ENCODE data around the gene TMEM236.

TMEM236 gene

GRCh38 chr10:17733620-17734019 lies 18.4 kb upstream of the TMEM236 start:
- TF ChIP-seq SIN3A (IDR thresholded peaks at IDR 0.05; ENCODE audit: borderline replicate concordance, insufficient read depth, low read length) (no peak), FOXP2 (optimal IDR thresholded peaks at IDR 0.05; ENCODE audit: borderline replicate concordance, extremely low read depth, extremely low read length, insufficient read depth) (no peak), TAF1 (IDR thresholded peaks at IDR 0.05; ENCODE audit: borderline replicate concordance, insufficient read depth, low read length) (no peak), POLR2AphosphoS5 (IDR thresholded peaks at IDR 0.05; ENCODE audit: low read depth, low read length) (no peak), REST (IDR thresholded peaks at IDR 0.05; ENCODE audit: insufficient read depth in 1 of 2, low read depth in 2 of 2, low read length in 2 of 2) (no peak)

GRCh38 chr10:17734432-17735080 lies 17.4 kb upstream of the TMEM236 start:
- TF ChIP-seq REST (IDR thresholded peaks at IDR 0.05; ENCODE audit: insufficient read depth in 1 of 2, low read depth in 2 of 2, low read length in 2 of 2), result no peak
- no peak for TF ChIP-seq SIN3A (IDR thresholded peaks at IDR 0.05; ENCODE audit: borderline replicate concordance, insufficient read depth, low read length)

- no peak for TF ChIP-seq SIN3A (IDR thresholded peaks at IDR 0.05; ENCODE audit: borderline replicate concordance, insufficient read depth, low read length)
- TF ChIP-seq FOXP2 (optimal IDR thresholded peaks at IDR 0.05; ENCODE audit: borderline replicate concordance, extremely low read depth, extremely low read length, insufficient read depth), result no peak
- TF ChIP-seq TAF1 (IDR thresholded peaks at IDR 0.05; ENCODE audit: borderline replicate concordance, insufficient read depth, low read length), result no peak
- no peak for TF ChIP-seq POLR2AphosphoS5 (IDR thresholded peaks at IDR 0.05; ENCODE audit: low read depth, low read length)
- no peak for TF ChIP-seq REST (IDR thresholded peaks at IDR 0.05; ENCODE audit: insufficient read depth in 1 of 2, low read depth in 2 of 2, low read length in 2 of 2)
Measured at GRCh38 chr10:17735166-17735941, 16.6 kb upstream of the TMEM236 start.

- TF ChIP-seq REST (IDR thresholded peaks at IDR 0.05; ENCODE audit: insufficient read depth in 1 of 2, low read depth in 2 of 2, low read length in 2 of 2) (no peak), TAF1 (IDR thresholded peaks at IDR 0.05; ENCODE audit: borderline replicate concordance, insufficient read depth, low read length) (no peak), SIN3A (IDR thresholded peaks at IDR 0.05; ENCODE audit: borderline replicate concordance, insufficient read depth, low read length) (no peak), FOXP2 (optimal IDR thresholded peaks at IDR 0.05; ENCODE audit: borderline replicate concordance, extremely low read depth, extremely low read length, insufficient read depth) (no peak), POLR2AphosphoS5 (IDR thresholded peaks at IDR 0.05; ENCODE audit: low read depth, low read length) (no peak)
Measured at GRCh38 chr10:17736223-17736622, 15.8 kb upstream of the TMEM236 start.

Measured in PFSK-1 (cell line).